GM03348 (cell line): ENCODE data around the gene TMEM45A.

Experiments used
- DNase-seq: peaks from one replicate; pipeline ENCODE4 v3.0.0; 2012; ENCODE audit warnings: low spot score

TMEM45A gene

GRCh38 chr3:100613721-100614390 is 121.4 kb downstream of the TMEM45A start:
- no peak for DNase-seq

- DNase-seq = no peak
Measured at GRCh38 chr3:100614941-100615340, 122.5 kb downstream of the TMEM45A start.

GRCh38 chr3:100615684-100616083 is 123.3 kb downstream of the TMEM45A start:
- DNase-seq = peak; percentile 8

- DNase-seq = no peak
Measured at GRCh38 chr3:100621251-100621650, 128.8 kb downstream of the TMEM45A start.
